ENCODE data around the gene PAPOLB.

The PAPOLB gene

DNA sequence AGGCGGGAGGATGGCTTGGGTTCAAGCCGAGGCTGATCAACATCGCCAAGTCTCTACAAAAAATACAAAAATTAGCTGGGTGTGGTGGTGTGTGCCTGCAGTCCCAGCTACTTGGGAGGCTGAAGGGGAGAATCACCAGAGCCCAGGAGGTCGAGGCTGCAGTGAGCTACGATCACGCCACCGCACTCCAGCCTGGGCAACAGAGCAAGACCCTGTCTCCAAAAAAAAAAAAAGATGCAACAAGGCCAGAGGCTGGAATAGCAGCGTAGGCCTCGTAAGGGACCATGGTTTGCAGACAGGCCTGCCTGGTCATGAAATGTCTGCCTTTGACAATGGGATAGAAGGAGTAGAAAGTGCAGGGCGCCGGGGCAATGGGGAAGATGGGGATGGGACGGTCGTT lies 20.0 kb downstream of the PAPOLB start:
- no peak for DNase-seq (ENCODE audit: low read depth)

DNA sequence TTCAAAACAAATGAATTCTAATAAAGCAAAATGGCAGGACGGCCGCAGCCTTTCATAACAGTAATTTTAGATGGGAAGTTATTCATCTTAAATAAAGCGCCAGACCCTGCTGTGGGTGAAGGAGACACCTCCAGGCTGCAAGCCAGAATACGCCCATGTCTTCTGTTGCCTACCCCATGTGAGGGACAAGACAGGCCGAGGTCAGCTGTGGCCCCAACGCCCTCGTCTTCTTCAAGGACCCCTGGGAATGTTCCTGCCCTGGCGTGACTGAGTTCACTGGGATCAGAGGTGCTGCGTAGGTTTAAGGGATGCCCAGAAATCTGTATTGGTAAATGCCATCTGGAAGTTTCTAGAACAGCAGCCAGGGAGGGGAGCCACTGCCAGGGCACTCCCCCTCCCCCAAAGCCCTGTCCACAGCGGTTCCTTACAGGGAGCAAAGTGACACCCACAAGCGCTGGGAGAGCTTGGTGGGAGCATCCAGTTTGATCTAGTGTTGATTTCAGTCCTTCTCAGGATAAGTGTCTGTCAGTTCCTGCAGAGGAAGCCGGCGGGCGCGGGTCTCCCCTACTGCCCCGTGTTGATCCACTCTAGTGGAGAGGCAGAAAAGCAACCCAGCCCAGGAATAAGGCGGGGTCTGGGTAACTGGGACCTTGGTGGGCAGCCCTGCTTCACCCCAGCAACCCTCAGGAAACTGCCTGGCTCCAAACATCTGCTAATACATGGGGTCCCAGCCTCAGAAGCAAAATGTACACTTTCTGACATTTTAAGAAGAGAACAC lies 20.6 kb downstream of the PAPOLB start:
- no peak for DNase-seq (ENCODE audit: low read depth)

DNA sequence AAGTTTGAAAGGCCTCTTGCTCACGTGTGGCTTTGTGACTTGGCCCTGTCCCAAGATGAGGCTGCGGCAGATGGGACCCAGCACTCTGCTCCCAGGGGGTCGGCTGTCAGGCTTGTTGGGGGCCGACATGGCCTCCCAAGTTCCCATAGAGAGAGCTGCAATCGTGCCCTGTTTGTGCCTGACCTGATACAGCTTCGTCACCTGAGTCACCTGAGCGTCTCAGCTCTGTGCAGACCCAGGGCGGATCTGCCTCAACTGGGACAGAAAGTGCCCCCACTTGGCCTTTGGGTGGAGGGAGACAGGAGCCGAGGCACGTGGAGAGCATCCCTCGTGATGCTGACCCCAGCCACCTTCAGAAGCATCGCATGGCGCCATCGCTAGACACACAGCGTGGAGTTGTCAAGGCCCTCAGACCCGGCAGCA lies 21.7 kb downstream of the PAPOLB start:
- no peak for DNase-seq (ENCODE audit: low read depth)

DNA sequence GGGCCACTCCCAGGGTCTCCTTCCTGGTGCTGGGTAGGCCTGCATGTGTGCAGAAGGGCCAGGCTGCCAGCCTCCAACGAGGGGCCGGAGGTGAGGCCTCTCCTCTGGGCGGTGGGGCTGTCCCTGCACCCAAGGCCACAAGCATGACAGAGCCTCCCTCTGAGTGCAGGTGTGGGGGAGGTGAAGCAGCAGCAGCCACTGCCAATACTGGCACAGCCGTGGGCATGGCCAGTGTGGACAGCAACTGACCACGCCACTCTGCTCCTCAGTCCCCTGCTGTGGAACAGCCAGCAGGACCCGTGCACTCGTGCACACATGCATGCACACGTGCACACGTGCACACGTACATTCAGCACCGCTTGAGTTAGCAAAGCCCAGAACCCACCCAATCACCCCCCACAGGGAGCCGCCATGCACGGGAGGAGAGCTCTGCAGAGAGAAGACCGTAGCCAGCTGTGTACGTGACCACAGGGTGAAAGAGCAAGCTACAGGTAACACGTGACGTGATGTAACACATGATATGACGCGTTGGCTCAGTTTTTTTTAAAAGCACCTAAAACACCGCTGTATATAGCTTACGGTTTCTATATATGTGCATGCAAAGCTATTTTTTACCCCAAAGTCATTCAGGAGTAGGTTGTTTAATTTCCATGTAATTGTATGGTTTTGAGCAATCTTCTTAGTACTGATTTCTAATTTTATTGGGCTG lies 23.1 kb downstream of the PAPOLB start:
- no peak for DNase-seq (ENCODE audit: low read depth)

DNA sequence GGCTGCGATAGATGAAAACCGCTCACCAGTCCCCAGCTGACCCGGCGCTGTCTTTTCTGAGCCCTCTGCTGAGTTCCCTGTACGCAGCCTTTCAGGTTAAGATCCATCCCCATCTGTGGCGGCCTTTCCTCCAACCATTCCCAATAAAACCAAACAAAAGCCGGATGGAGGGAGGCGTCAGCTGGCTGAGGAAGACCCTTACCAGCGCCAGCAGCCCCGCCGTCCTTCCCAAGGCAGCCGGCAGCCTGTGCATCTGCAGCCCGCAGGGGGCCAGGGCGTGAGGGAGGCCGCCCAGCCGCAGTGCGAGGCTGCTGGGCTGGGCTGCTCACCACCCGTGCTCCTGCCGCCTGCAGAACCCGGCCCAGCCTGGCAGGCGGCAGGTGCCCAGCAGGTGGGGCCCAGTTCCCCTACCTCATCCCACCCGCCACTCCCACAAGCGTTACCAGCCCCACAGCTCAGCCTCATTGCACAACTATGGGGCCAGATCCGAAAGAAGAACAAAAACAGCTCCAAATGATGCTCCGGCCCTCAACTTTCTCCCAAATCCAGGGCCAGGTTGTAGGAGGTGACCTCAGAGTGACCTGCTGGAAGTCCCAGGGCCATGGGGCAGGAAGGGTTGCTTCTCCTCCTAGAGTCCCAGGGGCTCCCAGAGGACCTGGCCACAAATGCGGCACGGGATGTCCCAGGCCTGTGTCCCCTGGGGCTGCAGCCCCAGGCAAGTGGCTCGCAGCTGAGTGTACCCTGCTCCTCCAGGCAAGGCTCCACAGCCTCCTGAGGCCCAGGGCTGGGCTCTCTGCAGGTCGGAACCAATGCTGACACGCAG lies 23.8 kb downstream of the PAPOLB start:
- no peak for DNase-seq (ENCODE audit: low read depth)

DNA sequence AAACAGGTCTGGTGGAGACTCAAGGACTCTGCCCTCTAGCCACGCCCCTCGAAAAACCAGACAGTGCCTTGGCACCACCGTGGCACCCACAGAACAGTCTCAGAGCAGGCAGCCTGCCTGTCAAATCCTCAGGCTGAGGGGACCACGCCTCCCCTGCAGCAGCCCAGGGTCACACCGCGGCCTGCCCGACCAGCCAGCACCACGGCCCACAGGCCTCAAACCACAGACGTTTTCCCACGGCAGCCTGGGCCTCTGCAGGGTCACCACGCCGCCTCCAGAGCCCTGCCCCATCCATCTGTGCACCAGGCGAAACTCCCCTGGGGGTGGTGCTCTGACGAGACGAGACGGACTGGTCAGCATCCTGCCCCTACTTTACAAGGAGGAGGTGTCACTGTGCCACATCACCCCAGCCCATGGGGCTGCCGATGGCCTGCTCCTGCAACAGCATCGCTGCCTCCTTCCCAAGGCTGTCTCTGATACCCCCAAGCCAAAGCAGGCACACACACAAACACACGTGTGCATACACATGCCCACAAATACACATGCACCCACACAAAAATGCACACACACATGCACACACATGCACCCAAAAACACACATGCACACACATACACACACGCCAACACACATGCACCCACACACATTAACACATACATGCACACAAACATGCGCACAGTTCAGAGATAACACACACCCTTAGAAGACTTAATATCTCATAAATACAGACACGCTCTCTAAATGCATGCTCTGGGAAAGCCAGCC lies 24.6 kb downstream of the PAPOLB start:
- DNase-seq (ENCODE audit: low read depth) = no peak

DNA sequence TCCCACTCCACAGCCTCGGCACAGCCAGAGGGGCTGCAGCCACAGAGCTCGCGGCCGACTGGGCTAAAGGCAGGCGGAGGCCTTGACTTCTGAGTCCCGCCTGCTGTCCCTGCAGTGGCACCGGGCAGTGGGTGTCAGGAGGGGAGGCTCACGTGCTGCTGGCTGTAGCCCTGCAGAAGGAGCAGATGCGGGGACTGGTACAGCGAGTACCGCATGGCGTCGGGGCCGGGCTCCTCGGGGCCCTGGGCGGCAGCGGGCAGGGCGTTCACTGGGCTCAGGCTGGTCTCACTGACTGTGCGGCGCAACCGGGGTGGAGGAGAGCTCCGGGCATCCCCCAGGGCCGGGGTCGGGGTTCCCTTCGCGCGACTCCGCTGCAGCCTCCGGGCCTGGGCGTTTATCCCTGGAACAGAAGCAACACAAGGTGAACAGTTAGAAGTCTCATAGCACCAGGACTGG lies 25.6 kb downstream of the PAPOLB start:
- DNase-seq (ENCODE audit: low read depth) = no peak

DNA sequence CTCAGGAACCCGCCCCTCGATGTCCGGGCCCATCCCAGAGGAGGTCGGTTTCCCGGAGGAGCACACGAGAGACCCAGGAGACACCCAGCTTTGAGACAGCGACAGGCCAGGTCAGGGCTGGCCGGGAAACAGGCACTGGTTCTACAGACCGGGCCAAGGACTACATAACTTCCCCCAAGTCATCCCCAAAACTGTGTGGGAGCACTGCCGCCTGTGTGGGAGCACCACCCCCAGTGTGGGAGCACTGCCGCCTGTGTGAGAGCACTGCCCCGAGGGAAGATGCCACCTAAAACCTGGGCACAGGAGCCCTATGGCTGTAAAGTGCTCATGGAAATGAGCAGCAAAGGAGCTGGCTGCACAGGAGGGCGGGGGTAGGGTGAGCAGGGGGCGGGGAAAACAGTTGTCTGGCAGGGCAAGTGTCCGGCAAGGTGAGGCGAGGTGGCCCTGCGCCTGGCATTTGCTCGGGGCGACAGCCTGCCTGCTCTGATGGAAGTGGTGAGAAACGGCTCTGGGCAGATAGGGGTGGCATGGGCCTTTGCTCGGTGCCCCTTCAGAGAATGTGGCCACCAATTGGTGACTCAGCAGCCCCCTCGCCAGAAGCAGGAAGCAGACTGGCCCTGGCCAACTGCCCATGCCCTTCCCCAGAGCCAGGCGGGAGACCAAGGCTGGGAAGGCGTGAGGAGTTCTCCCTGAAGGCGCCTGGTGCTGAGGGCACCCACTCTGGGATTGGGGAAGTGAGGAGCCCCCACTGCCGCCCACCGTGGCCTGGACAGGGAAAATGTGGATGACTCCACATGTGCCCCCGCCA lies 26.2 kb downstream of the PAPOLB start:
- no peak for DNase-seq (ENCODE audit: low read depth)

DNA sequence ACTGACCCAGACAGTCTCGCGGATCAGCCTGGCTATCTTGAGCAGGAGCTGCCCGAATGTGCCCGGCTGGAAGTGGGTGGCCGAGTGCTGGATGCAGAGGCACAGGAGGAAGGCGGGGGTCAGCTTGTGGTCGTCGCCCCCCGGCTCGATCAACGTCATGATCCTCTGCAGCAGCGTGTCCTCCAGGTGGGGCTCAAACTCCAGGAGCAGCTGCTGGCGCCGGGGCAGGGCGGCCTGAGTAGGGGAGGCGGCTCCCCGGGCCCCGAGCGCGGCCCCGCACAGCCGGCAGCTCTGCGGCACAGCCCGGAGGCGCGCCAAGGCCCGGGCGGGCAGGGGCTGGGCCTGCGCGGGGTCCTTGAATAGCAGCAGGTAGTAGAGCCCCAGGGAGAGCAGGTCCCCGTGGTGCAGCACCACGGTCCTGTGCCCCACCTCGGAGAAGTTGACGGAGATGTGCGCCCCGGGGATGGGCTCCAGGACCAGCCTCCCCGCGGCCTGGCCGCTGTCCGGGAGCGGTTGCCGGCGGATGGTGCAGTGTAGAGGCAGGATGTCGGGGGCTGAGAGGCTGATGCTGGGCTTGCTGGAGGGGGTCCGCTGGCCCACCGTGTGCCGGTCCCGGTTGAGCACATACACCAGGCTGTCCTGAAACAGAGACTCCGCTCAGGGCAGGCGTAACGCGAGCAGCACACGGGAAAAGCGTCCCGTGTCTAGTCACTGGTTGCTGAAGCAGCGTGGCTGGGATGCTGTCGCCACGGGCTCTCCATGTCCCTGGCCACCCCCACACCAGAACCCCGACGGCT lies 27.0 kb downstream of the PAPOLB start:
- no peak for DNase-seq (ENCODE audit: low read depth)

DNA sequence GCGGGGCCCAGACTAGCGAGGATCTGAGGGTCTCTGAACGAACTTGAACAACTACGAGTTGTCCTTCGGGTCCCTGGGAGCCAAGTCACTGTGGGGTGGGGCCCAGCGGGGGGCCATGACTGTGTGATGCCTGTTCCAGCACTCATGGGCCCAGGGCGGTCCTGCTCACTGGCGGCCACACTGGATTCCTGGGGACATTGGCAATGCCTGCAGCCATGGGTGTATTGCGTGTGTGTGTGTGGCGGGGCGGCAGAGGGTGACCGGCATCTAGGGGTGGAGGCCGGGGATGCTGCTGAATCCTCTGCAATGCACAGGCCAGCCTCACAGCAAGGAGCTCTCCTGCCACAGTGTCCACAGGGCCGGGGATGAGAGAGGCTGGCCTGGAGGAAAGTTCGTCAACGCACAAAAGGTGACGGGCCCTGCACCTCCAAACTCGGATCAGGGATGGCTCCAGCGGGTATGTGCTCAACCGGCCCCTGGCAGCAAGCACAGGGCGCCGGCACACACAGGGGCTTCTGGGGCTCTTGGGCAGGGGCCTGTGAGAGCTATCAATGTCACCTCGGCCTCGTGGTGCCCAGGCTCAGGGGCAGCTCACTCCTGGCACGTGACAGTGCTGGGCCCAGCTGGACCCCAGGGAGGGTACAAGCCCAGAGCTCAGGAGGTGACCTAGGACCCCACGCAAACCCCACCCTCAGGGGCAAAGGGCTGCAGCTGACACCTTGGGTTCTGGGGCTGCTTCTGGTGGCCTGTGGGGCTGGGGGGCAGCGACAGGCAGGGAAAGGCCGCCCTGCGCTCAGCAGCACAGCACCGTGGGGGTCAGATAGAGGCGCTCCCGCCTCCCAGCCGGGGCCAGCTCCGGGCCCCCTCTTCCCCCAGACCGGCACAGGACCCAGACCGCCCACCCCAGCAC lies 27.9 kb downstream of the PAPOLB start:
- no peak for DNase-seq (ENCODE audit: low read depth)

DNA sequence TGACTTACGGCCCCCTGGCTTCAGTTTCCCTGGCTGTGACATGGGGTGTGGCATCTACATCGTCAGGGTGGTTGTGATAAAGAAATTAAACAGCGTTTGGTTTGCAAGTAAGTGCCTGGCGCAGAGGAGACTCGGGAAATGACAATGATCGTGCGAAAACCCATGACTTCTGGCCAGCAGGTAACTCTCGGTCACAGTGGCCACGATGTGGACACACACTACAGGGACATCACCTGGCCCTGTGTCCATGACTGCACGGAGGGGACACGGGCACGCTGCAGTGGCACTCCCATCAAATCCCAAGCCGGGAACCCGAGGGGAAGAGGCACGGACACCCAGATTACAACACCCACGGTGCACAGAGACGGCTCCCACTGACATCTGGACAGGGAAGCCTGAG lies 28.7 kb downstream of the PAPOLB start:
- DNase-seq (ENCODE audit: low read depth) = no peak

DNA sequence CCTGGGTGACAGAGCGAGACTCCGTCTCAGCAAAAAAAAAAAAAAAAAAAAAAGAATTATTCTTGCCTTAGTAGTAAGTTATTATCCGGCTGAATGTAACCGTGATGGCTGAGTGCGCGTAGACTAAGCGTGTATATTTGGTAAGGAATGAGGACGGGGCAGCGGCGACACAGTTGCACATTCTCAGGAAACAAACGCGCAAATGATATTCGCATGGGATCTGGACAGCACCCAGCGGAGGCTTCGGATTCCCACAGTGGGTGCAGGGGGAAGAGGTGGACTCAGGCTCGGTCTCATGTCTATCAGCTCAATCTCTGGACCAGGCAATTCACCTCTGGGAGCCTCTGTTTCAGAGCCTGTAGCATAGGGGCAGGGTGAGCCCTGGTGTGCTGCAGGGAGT lies 29.1 kb downstream of the PAPOLB start:
- DNase-seq (ENCODE audit: low read depth) = no peak

DNA sequence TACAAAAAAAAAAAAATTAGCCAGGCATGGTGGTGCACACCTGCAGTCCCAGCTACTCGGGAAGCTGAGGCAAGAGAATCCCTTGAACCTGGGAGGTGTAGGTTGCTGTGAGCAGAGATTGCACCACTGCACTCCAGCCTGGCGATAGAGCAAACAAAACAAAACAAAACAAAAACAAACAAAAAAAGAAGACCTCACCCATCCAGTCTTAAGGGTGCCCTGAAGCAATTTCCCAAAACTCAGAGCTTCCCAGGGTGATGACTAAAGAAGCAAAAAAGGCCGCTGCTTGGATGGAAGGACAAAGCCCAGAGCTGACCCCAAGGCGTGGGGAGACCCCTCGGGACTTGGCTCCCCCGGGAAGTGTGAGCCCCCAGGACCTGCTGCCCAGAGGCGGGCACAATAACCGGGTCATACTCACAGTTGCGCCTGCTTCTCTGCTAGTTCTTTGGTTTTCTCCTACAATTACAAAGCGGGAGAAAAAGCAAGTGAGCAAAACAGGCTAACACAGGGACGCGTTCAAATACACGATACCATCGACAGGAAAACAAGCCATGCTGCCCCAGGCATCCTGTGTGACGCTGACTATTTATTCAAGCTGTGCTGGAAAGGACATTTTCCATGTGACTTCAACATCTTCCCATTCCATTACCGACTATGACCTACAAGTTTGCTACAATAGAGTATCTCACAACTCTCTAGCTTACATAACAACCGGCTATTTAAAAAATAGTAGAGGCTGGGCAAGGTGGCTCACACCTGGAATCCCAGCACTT lies 29.9 kb downstream of the PAPOLB start:
- DNase-seq (ENCODE audit: low read depth) = no peak

DNA sequence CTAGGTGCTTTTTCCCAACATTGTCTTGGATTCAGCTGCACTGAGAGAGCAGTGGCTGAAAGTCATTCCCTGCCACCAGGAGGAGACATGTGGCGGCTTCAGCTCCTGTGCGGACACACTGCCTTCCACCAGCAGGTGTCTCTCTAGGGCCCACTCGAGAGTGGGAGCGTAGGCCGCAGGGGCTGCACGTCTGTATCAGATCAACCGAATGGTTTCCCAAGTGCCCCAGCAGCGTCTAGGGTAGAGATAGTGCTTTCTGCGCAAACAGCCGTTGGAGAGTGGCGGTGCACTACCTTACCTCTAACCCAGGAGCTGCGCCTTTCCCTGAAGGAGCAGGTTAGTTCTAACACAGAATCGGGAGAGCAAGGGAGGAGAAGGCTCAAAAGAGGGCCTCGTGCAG lies 31.7 kb downstream of the PAPOLB start:
- DNase-seq (ENCODE audit: low read depth) = peak; percentile 46

DNA sequence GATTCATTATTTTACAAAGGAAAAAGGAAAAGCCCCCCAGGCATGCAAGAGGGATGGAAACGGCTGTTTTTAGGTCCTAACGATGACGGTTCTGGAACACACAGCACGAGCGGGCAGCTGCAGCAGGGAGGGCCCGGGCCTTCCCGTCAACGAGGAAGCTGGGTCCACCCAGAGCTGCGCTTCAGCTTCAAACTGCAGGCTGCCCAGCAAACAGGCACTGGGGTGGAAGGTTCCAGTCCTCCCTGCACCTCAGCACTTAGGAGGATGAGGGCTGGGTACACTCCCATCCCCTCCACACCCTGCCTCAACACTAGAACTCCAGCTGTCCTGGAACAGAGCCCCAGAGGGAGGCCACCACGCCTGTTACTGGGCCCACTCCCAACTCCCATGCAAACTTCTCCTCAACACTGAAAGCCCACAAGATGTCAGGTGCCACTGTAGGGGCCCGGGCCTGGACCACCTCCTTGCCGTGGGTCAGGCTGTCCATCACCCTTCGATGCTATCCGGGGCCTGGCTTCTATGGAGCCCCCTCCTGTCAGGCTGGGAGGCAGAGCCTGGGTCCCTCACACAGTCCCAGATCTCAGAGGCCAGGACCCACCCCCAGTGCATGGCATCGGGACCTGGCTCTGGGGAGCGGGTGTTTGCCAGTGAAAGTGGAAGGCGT lies 33.0 kb downstream of the PAPOLB start:
- no peak for DNase-seq (ENCODE audit: low read depth)

DNA sequence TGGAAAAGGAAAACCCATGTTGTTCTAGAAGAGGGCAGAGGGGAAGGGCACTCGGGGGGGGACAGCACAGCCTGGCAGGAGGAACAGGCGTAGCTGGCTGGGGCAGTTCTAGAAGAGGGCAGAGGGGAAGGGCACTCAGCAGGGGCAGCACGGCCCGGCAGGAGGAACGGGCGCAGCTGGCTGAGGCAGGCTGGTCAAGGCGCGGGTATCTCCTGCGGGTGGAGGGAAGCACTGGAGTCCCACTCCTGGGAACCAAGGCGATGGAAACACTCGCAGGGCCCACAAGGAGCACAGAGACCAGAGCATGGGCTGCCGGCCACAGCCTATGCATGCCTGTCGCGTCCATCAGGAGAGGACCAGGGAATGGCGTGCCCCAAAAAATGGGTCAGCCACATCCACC lies 36.7 kb downstream of the PAPOLB start:
- no peak for DNase-seq (ENCODE audit: low read depth)

DNA sequence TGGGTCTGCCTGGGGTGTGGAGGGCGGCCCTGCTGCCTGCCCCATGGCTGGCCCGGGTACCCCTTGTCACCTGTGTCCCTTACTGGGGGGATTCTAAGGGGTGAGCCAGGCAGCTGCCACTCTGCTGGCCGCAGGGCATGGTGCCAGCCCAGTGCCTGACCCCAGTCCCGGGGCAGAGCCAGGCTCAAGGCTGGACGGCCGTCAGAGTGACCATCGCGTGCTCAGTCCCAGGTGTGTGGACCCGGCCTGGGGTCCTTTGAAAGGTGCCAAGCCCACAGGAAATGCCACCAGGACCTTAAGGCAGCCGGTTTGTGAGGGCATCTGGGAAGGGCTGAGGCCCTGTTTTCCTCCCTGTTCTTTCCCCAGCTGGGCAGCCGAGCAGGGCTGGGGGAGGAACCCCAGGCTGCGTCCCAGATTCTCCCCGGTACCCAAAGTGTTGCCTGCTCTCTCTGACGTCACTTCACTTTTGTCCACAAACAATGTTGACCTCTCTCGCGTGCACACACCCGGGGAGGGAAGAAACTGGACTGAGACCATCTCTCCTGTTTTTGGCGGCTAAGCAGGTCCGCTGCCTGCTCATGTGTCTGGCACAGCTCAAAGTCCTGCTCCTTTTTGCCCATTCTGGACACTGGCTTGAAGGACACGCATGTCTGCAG lies 37.6 kb downstream of the PAPOLB start:
- DNase-seq (ENCODE audit: low read depth) = no peak
